Upper lobe of right lung (tissue), 1 donor: ENCODE measurements around the gene DIPK1B. TPM values are rescaled to one million over a fixed set of nuclear protein-coding genes. Genes with fewer than 3 reads are reported as not detected.
"Not testable (repeated sequence)": the region's sequence is repeated elsewhere in the genome, so short reads cannot be mapped to it uniquely, and the experiment has no call there.

Source experiments
- ATAC-seq: fragments of 200-7000 bp; cut with Tn5 transposase; one replicate; pipeline ENCODE4 v1.9.1; 2020; ENCODE audit warnings: mild to moderate bottlenecking, moderate library complexity
- DNase-seq: peaks from one replicate; pipeline ENCODE4 v3.0.0-alpha.2; 2020
- H3K27ac ChIP-seq: fragments of 200-600 bp; one replicate; pipeline ENCODE4 v1.8.0; 2022
- H3K27me3 ChIP-seq: fragments of 200-600 bp; one replicate; pipeline ENCODE4 v1.8.0; 2022; ENCODE audit warnings: mild to moderate bottlenecking
- H3K36me3 ChIP-seq: fragments of 200-600 bp; one replicate; pipeline ENCODE4 v1.8.0; 2022
- H3K4me1 ChIP-seq: fragments of 200-600 bp; one replicate; pipeline ENCODE4 v1.8.0; 2022
- H3K4me3 ChIP-seq: fragments of 200-600 bp; one replicate; pipeline ENCODE4 v1.8.0; 2022; ENCODE audit warnings: mild to moderate bottlenecking
- H3K9me3 ChIP-seq: fragments of 200-600 bp; one replicate; pipeline ENCODE4 v1.8.0; 2022
- intact Hi-C: fragments of 100-400 bp; cut with DNase I; formaldehyde crosslinking; loops from one replicate; pipeline ENCODE4 v1.11.0; 2022
- total RNA-seq: library from RNA; stranded (reverse); fragmentation: NEBNext Ultra II Directional; extraction: Animal tissue kit (Norgen Biotek cat#: 25700); gene quantifications from one replicate; pipeline ENCODE4 v1.2.1, GENCODE V29; 2021
- TF ChIP-seq, protein P1 (sequence below): fragments of 200-600 bp; IDR thresholded peaks from one replicate; pipeline ENCODE4 v1.8.0; 2022; ENCODE audit warnings: antibody characterized with exemption
- donor health status: DM: no; HTN: yes; CAD: no; lungs with severe emphysema.

Gene DIPK1B
- total RNA-seq, 1 donor from 2014 or later = 17.7 TPM

DNA sequence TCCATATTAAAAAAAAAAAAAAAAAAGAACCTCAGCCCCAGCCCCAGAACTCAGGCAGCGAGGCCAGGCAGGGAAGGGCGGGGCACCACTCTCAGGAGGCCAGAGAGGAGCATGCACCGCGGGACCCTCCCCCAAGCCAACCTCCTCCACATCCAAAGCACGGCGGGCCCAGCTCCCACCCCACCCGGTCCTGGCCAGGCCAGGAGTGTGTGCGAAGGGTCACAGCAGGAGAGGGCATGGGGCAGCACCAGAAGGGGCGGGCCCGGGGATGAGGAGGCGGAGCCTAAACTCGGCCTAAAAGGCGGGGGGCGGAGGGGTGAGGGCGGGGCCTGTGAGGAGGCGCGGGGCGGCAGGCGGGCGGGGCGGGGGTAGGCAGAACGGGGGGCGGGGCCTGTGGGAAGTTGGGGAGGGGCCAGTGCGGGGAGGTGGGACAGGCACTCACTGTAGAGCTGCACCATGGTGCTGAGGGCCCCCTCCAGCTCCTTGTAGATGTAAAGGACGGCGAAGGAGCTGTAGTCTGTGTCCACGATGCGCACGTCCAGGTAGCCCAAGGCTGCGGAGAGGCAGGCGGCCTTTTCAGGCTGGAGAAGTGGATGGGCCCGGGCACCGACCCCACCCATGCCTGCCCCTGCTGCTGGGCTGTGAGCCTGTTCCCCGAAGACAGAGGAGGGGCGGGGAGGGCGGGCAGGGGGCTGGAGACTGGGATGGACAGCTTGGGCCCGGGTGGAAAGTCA, 50.7 kb downstream of the DIPK1B start:
- DNase-seq (peak; percentile 79), ATAC-seq (peak; percentile 56)
- no peaks in the 10 kb centered on the region for H3K36me3 ChIP-seq
- H3K4me1 ChIP-seq = no peaks in the 10 kb centered on the region
- H3K27me3 ChIP-seq = no peaks in the 10 kb centered on the region
- H3K27ac ChIP-seq = no peak overlapping the region
- no peak overlapping the region for H3K4me3 ChIP-seq
- intact Hi-C loops = no loop called here
- H3K9me3 ChIP-seq = no peaks in the 10 kb centered on the region
- TF ChIP-seq, protein P1, sequence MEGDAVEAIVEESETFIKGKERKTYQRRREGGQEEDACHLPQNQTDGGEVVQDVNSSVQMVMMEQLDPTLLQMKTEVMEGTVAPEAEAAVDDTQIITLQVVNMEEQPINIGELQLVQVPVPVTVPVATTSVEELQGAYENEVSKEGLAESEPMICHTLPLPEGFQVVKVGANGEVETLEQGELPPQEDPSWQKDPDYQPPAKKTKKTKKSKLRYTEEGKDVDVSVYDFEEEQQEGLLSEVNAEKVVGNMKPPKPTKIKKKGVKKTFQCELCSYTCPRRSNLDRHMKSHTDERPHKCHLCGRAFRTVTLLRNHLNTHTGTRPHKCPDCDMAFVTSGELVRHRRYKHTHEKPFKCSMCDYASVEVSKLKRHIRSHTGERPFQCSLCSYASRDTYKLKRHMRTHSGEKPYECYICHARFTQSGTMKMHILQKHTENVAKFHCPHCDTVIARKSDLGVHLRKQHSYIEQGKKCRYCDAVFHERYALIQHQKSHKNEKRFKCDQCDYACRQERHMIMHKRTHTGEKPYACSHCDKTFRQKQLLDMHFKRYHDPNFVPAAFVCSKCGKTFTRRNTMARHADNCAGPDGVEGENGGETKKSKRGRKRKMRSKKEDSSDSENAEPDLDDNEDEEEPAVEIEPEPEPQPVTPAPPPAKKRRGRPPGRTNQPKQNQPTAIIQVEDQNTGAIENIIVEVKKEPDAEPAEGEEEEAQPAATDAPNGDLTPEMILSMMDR = no peak

DNA sequence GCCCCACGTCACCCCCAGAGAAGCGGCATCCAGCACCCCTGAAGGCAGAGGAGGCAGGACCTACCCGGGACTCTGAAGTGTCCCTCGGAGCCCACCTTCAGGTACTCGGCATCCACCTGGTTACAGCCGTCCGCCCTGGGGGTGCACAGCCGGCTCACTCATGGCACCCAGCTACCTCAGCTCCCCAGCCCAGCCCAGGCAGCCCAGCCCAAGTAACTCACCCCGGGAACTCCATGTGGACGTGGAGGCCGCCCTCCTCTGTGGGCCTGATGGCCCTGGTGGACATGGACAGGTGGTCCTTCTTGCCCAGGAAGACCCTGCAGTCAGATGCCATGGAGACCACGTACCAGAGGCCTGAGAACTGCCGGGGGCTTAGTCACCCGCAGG, 51.3 kb downstream of the DIPK1B start:
- ATAC-seq (no peak), DNase-seq (peak; percentile 64)
- Histone ChIP-seq H3K27me3 (no peaks in the 10 kb centered on the region), H3K9me3 (no peaks in the 10 kb centered on the region), H3K27ac (no peak overlapping the region), H3K4me1 (no peaks in the 10 kb centered on the region), H3K36me3 (no peaks in the 10 kb centered on the region), H3K4me3 (no peak overlapping the region)
- TF ChIP-seq, protein P1 = no peak
- intact Hi-C loops = no loop called here

DNA sequence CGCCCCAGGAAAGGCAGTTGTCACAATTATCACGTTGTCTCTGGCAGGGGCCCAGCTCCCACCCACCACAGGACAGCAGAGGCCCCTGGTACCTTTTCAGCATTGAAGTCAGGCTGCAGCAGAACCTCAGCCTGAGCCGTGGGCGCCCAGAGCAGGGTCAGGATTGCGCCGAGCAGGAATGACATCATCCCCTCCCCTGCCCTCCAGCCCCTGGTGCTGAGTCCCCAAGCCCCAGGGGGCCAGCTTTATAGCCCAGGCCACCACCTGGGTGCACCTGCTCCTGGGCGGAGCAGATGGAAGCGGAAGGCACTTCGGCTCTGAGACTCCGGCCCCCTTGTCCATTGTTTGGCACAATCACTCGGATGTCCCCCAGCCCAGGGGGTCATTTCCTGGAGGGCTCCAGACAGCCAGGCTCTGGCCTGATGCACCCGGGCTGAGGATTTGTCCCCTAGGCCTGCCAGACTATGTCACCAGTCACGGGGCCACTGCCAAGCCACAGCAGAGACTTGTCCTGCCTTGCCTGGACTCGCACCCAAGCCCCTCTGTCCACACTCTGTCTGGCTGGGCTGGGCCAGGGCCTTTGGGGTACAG, 52.0 kb downstream of the DIPK1B start, which contains the start of gene LCN15:
LCN15 (minus strand) TSS at position 218 of the 591 bp plus-strand sequence; CDS start at position 188, 30 bp downstream.
- intact Hi-C loops = no loop called here
- Histone ChIP-seq H3K27ac (no peak within 1 kb of the TSS), H3K36me3 (no peaks in the 10 kb centered on the region), H3K27me3 (no peaks in the 10 kb centered on the region), H3K4me3 (no peak within 1 kb of the TSS), H3K9me3 (no peaks in the 10 kb centered on the region), H3K4me1 (no peaks in the 10 kb centered on the region)
- peak; percentile 60 for DNase-seq
- TF ChIP-seq, protein P1 = no peak
- ATAC-seq = no peak

DNA sequence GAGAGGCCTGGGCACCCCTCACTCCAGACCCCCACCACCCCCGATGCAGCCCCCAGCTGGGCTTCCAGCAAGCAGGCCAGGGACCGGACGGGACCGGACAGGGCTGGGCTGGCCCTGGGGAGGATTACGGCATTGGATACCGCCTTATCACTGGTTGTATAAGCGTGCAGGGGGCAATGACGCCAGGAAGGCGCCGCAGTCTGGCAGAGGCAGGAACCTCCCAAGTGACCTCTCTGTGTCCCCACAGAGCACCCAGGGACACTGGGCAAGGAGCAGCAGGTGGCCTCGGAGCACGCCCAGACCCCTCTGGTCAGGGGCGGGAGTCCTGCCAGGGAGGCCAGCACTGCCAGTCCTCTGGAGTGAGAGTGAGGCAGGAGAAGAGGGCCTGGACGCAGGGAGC, 52.7 kb downstream of the DIPK1B start:
- TF ChIP-seq, protein P1 = no peak
- DNase-seq (peak; percentile 64), ATAC-seq (no peak)
- intact Hi-C loops = no loop called here
- no peaks in the 10 kb centered on the region for H3K9me3 ChIP-seq
- H3K27me3 ChIP-seq = no peaks in the 10 kb centered on the region
- H3K36me3 ChIP-seq = no peaks in the 10 kb centered on the region
- no peak overlapping the region for H3K27ac ChIP-seq
- H3K4me3 ChIP-seq = no peak overlapping the region
- no peaks in the 10 kb centered on the region for H3K4me1 ChIP-seq

DNA sequence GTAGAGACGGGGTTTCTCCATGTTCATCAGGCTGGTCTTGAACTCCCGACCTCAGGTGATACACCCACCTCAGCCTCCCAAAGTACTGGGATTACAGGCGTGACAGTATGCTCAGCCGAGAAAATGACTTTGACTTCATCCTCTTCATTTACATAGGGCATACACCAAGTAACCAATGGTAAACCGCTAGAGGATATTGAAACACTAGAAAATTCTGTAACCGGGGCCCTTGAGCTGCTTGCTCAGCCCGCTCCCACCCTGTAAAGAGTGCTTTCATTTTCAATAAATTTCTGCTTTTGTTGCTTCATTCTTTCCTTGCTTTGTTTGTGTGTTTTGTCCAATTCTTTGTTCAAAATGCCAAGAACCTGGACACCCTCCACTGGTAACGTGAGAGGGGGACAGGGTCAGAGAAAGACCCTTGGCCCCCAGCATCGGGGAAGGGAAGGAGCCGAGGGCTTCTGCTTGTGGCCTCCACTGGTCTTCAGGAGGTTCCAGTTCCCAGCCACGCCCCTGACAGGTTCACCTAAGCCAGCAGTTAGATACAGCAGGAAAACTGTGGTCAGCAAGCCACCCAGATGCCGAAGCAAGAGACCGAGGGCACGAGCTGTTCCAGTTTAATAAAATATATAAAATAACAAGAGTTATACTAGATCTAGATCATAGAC, 53.5 kb downstream of the DIPK1B start:
- H3K4me1 ChIP-seq, H3K9me3 ChIP-seq, H3K27me3 ChIP-seq, H3K27ac ChIP-seq, intact Hi-C loops, ATAC-seq, H3K4me3 ChIP-seq, H3K36me3 ChIP-seq: not testable (repeated sequence)
- peak; percentile 47 for DNase-seq
